Mucosa of stomach (tissue), 1 donor: ENCODE data around the gene BICDL2.

Source experiments
- H3K27me3 ChIP-seq: one replicate; pipeline ENCODE4 v1.7.0; 2013; ENCODE audit warnings: mild to moderate bottlenecking, low read length; ENCODE audit not compliant: control insufficient read depth, insufficient read depth
- H3K36me3 ChIP-seq: one replicate; pipeline ENCODE4 v1.7.0; 2013; ENCODE audit warnings: low read length; ENCODE audit not compliant: control insufficient read depth, insufficient read depth
- H3K4me1 ChIP-seq: one replicate; pipeline ENCODE4 v1.7.0; 2013; ENCODE audit warnings: mild to moderate bottlenecking, low read length; ENCODE audit not compliant: control insufficient read depth, insufficient read depth
- H3K4me3 ChIP-seq: one replicate; pipeline ENCODE4 v1.7.0; 2013; ENCODE audit warnings: low read length
- H3K9ac ChIP-seq: one replicate; pipeline ENCODE4 v1.7.0; 2013; ENCODE audit warnings: mild to moderate bottlenecking, low read length, moderate library complexity
- H3K9me3 ChIP-seq: one replicate; pipeline ENCODE4 v1.7.0; 2013; ENCODE audit warnings: mild to moderate bottlenecking, low read length, moderate library complexity; ENCODE audit not compliant: control insufficient read depth
- donor health status: Pancreatic carcinoma.

Gene BICDL2

DNA sequence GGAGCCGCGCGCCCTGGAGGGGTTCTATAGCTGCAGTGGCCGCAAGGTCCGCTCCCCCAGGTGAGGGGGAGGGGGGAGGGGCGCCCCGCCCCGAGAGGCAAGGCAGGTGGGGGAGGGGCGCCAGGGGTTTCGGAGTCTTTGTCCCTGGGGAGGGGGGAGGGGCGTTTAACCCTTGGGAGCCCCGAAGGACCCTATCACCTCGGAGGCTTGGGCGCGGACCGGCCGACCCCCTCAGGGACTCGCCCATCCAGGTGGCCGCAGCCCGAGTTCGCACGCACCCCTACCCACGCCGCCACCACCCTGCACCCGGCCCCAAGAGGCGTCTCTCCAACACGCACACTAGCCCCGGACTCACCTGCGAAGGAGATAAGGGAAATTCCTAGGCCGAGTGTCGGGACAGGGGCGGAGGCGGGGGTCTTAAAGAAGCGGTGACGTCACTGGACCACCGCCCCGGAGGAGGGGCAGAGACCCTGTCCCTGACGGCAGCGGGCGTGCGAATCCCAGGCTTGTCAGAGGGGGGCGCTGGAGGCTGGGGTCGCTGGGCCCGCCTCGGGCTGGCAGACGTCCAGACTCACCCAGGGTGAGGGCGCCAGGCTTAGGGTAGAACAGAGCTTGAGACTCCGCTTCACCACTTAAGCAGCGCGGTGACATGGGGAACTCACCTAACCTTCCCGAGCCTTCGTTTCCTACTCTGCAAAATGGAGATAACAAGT is 18.8 kb downstream of the BICDL2 start, which contains the start of gene CLDN6:
TSS of gene CLDN6 (minus strand) at position 390 of the 713 bp plus-strand sequence. CDS start 2,162 bp downstream, outside the sequence.
- Histone ChIP-seq H3K4me1 (peaks cover 22% of the 10 kb centered on the region), H3K4me3 (no peak within 1 kb of the TSS), H3K9me3 (no peaks in the 10 kb centered on the region), H3K36me3 (no peaks in the 10 kb centered on the region), H3K9ac (no peak within 1 kb of the TSS), H3K27me3 (peaks cover 21% of the 10 kb centered on the region)

DNA sequence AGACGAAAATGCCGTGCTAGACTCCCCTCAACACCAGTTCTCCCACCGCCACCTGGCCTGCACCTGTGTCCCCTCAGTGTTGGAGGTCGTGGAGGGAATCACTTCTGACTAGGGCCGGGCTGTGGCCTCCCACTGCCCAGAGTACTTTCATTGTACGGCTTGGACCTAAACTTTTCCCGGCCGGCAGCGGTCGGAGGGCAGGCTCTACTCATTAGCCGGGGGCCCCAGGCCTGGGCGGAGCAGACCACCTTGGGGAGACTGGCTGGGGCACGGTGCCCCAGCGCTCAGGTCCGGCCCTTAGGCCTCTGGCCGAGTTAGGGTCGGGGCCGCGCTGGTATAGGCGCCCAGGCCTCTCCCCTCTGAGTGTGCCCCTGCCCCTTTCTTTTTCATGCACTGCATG is 19.4 kb downstream of the BICDL2 start:
- Histone ChIP-seq H3K27me3 (peaks cover 27% of the 10 kb centered on the region), H3K4me1 (peaks cover 22% of the 10 kb centered on the region), H3K4me3 (no peak overlapping the region), H3K36me3 (no peaks in the 10 kb centered on the region), H3K9me3 (no peaks in the 10 kb centered on the region), H3K9ac (no peak overlapping the region)

DNA sequence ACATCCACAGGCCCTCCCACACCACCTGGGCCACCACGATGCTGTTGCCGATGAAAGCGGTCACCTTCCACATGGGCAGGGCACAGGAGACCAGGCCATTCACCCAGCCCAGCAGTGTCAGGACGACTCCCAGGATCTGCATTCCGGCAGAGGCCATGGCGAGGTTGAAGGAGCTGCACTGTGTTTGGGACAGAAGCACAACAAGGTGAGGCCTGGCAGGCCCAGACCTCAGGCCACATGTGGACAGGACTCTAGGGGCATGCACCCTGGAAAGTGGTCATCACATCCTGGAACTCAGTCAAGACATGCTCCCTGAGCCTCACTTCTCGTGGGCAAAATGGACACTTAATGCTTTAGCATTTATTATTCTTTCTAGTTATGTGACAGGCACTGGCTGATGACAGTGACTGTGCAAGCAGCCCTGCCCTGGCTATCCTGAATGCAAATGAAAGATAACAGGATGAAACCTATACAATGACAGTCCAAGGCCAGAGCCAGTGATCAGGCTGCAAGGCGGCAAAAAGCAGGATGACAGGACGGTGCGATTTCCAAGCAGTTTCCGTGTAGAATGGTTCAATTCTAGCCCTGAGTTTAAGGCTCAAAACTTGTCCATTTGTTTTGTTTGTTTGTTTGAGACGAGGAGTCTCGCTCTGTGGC is 20.8 kb downstream of the BICDL2 start:
- Histone ChIP-seq H3K4me1 (peaks cover 10% of the 10 kb centered on the region), H3K36me3 (no peaks in the 10 kb centered on the region), H3K27me3 (peaks cover 38% of the 10 kb centered on the region), H3K9ac (no peak overlapping the region), H3K9me3 (no peaks in the 10 kb centered on the region), H3K4me3 (no peak overlapping the region)

DNA sequence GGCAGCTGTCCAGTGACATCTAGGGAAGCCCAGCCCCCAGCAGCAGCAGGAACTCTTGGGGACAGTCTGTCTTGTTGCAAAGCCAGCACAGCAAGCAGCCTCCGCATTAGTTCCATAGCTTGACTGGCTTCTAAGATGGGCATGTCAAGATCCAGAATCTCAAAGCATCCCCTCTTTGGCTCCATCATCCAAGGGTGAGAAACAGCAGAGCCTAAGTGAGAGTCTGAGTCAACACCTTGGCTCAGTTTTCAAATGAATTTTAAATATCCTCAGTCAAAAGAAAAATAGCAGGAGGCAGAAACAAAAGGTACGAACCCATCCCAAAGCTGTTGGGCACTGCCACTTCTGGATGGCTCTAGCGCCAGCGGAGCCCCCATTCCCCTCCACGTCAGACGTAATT is 21.8 kb downstream of the BICDL2 start:
- no peaks in the 10 kb centered on the region for H3K9me3 ChIP-seq
- no peaks in the 10 kb centered on the region for H3K36me3 ChIP-seq
- H3K4me1 ChIP-seq: peaks cover 13% of the 10 kb centered on the region
- peaks cover 38% of the 10 kb centered on the region for H3K27me3 ChIP-seq
- no peak overlapping the region for H3K9ac ChIP-seq
- H3K4me3 ChIP-seq: no peak overlapping the region

DNA sequence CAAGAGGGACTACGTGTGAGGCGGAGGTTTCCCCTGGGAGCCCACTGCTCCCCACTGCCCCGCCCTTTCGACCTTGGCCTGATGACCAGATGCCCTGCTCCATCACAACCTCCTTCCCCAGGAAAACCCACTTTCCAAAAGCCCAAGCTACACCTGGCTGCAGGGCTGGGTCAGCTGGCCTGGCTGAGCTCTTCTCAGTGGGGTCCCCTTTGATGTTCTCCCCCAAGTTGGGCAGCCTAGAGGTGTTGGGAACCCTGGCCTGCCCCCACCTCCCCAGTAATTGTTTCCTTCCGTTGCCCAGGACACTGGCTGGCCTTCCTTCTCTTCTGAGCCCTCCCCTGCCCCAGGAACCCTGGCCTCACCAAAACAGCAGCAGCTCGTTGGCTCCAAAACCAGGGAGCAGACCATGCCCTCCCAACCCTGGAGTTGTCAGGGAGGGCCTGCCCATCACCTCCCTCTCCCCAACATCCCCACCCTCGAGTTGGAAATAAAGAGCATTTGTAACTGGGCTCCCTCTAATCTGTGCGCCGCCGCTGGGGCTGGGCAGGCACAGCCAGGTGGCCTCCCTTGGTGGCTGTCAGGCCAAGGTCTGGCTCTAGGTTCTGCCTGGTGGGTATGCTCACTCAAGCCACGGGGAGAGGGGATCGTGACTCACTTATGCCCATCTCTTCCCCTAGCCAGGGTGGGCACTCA is 22.6 kb downstream of the BICDL2 start:
- H3K9me3 ChIP-seq: no peaks in the 10 kb centered on the region
- H3K27me3 ChIP-seq: peaks cover 38% of the 10 kb centered on the region
- H3K4me3 ChIP-seq: no peak overlapping the region
- peaks cover 20% of the 10 kb centered on the region for H3K4me1 ChIP-seq
- H3K36me3 ChIP-seq: no peaks in the 10 kb centered on the region
- no peak overlapping the region for H3K9ac ChIP-seq

DNA sequence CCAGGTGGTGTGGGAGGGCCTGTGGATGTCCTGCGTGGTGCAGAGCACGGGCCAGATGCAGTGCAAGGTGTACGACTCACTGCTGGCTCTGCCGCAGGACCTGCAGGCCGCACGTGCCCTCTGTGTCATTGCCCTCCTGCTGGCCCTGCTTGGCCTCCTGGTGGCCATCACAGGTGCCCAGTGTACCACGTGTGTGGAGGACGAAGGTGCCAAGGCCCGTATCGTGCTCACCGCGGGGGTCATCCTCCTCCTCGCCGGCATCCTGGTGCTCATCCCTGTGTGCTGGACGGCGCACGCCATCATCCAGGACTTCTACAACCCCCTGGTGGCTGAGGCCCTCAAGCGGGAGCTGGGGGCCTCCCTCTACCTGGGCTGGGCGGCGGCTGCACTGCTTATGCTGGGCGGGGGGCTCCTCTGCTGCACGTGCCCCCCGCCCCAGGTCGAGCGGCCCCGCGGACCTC is 23.2 kb downstream of the BICDL2 start:
- Histone ChIP-seq H3K9ac (no peak overlapping the region), H3K27me3 (peaks cover 39% of the 10 kb centered on the region), H3K36me3 (no peaks in the 10 kb centered on the region), H3K4me3 (no peak overlapping the region), H3K4me1 (peaks cover 26% of the 10 kb centered on the region), H3K9me3 (no peaks in the 10 kb centered on the region)

DNA sequence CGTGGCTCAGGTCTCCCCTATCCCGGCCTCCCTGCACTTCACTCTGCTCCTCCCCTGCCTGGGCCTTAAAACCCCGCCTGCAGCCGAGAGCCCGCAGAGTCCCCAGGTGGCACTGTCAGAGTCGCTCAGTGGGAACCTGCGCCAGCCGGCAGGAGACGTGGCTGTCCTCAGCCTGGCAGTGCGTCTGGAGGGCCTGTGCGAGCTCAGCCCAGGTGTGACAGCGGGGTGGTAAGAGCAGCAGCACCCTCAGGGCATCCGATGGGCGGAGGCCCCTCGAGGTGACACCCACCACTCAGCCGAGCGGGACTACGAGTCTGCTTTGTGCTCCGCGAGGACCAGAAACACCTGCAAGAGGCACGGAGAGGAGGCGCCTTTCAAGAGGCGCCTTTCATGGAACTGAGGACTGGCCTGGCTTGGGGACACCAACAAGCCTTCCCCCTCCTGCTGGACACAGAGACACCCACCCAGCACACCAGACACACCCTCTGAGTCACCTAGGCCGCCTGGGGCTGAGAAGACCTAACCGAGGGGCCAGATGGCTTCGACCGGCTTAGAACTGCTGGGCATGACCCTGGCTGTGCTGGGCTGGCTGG is 23.8 kb downstream of the BICDL2 start, which contains the start of gene CLDN9:
TSS of gene CLDN9 (plus strand) at position 96 of the 593 bp plus-strand sequence. CDS start at position 536, 440 bp downstream.
- Histone ChIP-seq H3K27me3 (peaks cover 45% of the 10 kb centered on the region), H3K4me1 (peaks cover 32% of the 10 kb centered on the region), H3K36me3 (no peaks in the 10 kb centered on the region), H3K4me3 (no peak within 1 kb of the TSS), H3K9ac (no peak within 1 kb of the TSS), H3K9me3 (no peaks in the 10 kb centered on the region)

DNA sequence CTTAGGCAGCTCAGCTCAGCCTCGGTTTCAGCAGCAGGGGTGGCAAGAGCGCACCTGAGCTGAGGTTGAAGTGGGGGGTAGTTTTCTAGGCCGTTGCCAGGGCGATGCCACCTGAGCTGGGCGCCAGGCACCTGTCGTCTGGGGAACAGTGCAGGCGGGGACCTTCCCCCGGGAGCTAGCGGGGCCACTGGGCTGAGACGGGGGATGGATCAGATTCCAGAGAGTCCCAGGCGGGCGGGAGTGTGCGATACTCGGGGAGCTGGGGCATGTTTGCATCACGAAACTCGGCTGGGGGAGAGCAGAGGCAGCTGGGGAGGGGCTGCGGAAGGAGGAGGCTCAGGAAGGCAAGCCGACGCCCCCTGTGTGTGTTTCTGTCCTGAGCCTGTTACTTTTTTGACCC is 24.5 kb downstream of the BICDL2 start:
- Histone ChIP-seq H3K4me3 (no peak overlapping the region), H3K9ac (no peak overlapping the region), H3K4me1 (peaks cover 39% of the 10 kb centered on the region), H3K27me3 (peaks cover 40% of the 10 kb centered on the region), H3K36me3 (no peaks in the 10 kb centered on the region), H3K9me3 (no peaks in the 10 kb centered on the region)

DNA sequence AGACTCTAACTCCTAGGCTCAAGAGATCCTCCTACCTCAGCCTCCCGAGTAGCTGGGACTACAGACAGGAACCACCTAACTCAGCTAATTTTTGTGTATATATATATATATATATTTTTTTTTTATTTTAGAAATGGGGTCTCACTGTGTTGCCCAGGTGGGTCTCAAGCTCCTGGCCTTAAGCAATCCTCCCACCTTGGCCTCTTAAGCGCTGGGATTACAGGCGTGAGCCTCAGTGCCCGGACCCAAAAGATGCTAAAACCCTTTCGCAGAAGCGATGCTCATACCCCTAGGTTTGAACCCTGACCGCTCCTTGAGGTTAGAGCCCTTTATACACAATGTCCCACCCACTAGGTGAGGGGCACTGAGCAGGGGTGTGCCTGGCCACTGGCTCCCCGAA is 26.2 kb downstream of the BICDL2 start:
- Histone ChIP-seq H3K36me3 (no peaks in the 10 kb centered on the region), H3K9me3 (no peaks in the 10 kb centered on the region), H3K27me3 (peaks cover 37% of the 10 kb centered on the region), H3K9ac (no peak overlapping the region), H3K4me3 (no peak overlapping the region), H3K4me1 (peaks cover 55% of the 10 kb centered on the region)

DNA sequence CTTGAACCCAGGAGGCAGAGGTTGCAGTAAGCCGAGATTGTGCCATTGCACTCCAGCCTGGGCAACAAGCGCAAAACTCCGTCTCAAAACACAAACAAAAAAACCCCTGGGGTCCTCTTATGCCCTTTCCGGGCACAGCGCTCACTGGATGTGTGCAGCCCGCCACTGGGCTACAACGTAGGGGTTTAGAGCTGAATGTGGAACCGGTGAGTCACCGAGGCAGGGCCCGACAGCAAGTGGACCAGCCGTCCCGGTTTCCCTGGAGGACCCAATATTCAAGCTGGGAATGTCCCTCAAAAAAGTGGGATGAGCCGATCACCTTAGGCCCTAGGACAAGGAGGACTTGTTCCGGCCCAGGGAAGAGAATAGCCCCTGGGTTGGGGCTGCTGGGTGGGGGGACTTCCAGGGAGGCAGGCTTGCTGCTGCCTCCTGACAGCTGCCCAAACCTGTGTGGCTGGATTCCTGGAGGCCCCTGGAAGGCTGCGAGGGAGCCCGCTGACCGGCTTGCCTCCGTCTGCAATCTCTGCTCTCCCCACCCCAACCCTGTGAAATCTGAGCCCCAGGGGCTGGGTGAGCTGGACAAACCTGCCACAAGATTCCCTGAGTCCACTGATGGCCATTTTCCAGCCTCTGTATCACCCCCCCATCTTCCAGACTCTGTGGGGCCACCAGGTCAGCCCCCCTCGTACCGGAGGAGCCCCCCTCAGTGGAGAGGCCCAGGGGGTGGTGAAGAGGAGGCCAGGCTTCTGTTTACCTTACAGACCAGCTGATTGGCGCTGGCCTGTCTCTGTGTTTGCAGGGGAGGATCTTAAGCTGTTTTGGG is 27.0 kb downstream of the BICDL2 start:
- H3K27me3 ChIP-seq: peaks cover 37% of the 10 kb centered on the region
- H3K4me3 ChIP-seq: no peak overlapping the region
- H3K9me3 ChIP-seq: no peaks in the 10 kb centered on the region
- no peaks in the 10 kb centered on the region for H3K36me3 ChIP-seq
- H3K9ac ChIP-seq: no peak overlapping the region
- peaks cover 58% of the 10 kb centered on the region for H3K4me1 ChIP-seq

DNA sequence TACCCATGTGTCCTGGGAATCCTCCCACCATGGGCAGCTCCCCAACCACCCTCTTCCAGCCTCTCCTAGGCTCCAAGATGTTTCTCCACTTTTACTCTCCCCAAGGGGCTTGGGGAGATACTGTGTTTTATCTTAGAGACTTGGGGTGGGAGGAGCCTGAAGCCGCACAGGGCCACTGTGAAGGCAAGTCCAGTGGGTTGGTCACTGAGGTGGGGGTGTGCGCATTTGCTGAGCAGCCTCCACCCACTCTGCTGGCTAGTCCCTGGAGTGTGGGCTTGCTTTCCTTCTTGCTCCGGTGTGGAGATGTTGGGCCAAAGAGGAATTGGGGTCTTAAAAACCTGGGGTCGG is 28.1 kb downstream of the BICDL2 start:
- Histone ChIP-seq H3K9me3 (no peaks in the 10 kb centered on the region), H3K4me3 (no peak overlapping the region), H3K36me3 (no peaks in the 10 kb centered on the region), H3K9ac (peak overlapping the region; percentile 1), H3K4me1 (peaks cover 59% of the 10 kb centered on the region), H3K27me3 (peaks cover 32% of the 10 kb centered on the region)
